PC-9 (cell line): ENCODE data around the gene DIDO1.

Source experiments
- EZH2 ChIP-seq: fragments of 200-600 bp; sonication (generic); IDR thresholded peaks from 2 replicates; pipeline ENCODE4 v1.8.0; 2017; ENCODE audit warnings: antibody characterized with exemption, low read depth
- TF ChIP-seq, protein P1 (sequence below): fragments of 200-600 bp; sonication (generic); conservative IDR thresholded peaks from 2 replicates; pipeline ENCODE4 v1.6.1; 2017; ENCODE audit warnings: mixed run types, antibody characterized with exemption, mild to moderate bottlenecking, moderate library complexity

DNA sequence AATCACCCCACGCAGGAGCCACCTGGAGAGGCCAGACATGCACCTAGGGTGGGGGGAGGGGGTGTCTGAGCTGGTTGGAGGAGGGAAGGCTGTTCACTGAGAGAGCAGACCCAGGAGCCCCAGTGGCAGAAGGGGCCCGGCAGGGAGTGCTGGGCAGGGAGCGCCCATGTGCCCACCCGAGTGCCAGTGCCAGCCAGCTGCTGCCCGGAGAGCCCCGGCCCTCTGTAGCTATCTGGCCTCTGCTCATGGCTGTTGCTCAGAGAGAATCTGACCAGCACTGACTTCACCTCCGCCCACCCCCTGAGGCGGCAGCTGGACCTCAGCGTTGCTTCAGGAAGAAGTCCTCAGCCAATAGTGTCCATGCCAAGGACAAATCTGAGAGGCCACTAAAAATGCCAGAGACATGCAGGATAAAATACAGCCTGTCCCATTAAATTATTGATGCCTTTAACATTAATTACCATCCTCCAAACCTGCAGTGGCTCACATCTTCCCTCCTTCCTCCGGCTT, 49.0 kb upstream of the DIDO1 start:
- TF ChIP-seq, protein P1, sequence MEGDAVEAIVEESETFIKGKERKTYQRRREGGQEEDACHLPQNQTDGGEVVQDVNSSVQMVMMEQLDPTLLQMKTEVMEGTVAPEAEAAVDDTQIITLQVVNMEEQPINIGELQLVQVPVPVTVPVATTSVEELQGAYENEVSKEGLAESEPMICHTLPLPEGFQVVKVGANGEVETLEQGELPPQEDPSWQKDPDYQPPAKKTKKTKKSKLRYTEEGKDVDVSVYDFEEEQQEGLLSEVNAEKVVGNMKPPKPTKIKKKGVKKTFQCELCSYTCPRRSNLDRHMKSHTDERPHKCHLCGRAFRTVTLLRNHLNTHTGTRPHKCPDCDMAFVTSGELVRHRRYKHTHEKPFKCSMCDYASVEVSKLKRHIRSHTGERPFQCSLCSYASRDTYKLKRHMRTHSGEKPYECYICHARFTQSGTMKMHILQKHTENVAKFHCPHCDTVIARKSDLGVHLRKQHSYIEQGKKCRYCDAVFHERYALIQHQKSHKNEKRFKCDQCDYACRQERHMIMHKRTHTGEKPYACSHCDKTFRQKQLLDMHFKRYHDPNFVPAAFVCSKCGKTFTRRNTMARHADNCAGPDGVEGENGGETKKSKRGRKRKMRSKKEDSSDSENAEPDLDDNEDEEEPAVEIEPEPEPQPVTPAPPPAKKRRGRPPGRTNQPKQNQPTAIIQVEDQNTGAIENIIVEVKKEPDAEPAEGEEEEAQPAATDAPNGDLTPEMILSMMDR = no peak
- TF ChIP-seq EZH2 = no peak
